Vagina (tissue), 2 donors: Measurements from ENCODE around the gene TTC39C.

Experiments used
- POLR2A ChIP-seq, 2 donors: fragments of 450-650 bp; IDR thresholded peaks; one replicate each; pipeline ENCODE4 v1.6.1; 2017; ENCODE audit warnings: antibody characterized with exemption in 2 of 2, mild to moderate bottlenecking in 2 of 2, moderate library complexity in 2 of 2
- POLR2AphosphoS5 ChIP-seq, 2 donors: sonication (generic); formaldehyde crosslinking; IDR thresholded peaks; one replicate each; pipeline ENCODE4 v1.9.0; 2017; ENCODE audit warnings: antibody characterized with exemption in 2 of 2, mild to moderate bottlenecking in 2 of 2, low read depth in 1 of 2; ENCODE audit not compliant: insufficient read depth in 1 of 2
- TF ChIP-seq, protein P1 (sequence below), 3 experiments: fragments of 450-650 bp in 2 of 3; fragments of 200-600 bp in 1 of 3; sonication (generic) in 1 of 3; IDR thresholded peaks; one replicate each; pipeline ENCODE4 v1.5.1; 2017 to 2019; ENCODE audit warnings: antibody characterized with exemption in 3 of 3, mild to moderate bottlenecking in 2 of 3, moderate library complexity in 2 of 3

DNA sequence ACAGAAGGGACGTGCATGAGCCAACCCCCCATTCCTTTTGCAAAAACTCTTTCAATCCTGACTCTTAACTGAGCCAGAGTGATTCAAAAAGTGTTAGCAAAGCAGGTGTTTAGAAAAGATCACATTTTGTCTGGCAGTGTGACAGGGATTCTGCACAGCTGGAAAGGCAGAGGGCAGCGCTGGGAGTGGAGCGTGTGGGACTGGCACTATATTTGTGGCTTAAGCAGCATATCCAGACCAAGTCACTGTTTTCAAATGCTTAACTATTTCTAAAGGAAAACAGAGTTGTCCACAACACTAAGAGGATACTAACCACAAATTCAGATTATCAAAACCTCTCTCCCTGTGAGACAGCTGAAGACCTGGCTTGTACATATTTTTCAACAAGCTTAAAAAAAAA is 143.3 kb downstream of the TTC39C start:
- TF ChIP-seq, protein P1, sequence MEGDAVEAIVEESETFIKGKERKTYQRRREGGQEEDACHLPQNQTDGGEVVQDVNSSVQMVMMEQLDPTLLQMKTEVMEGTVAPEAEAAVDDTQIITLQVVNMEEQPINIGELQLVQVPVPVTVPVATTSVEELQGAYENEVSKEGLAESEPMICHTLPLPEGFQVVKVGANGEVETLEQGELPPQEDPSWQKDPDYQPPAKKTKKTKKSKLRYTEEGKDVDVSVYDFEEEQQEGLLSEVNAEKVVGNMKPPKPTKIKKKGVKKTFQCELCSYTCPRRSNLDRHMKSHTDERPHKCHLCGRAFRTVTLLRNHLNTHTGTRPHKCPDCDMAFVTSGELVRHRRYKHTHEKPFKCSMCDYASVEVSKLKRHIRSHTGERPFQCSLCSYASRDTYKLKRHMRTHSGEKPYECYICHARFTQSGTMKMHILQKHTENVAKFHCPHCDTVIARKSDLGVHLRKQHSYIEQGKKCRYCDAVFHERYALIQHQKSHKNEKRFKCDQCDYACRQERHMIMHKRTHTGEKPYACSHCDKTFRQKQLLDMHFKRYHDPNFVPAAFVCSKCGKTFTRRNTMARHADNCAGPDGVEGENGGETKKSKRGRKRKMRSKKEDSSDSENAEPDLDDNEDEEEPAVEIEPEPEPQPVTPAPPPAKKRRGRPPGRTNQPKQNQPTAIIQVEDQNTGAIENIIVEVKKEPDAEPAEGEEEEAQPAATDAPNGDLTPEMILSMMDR (IDR thresholded peaks at IDR 0.05) = no peak
- TF ChIP-seq POLR2A (IDR thresholded peaks at IDR 0.05) (no peak), POLR2AphosphoS5 (IDR thresholded peaks at IDR 0.05; ENCODE audit: insufficient read depth in 1 of 2, low read depth in 1 of 2) (no peak)
